Panc1 (cell line): ENCODE results near the gene SLC35F4. TPM values are rescaled to one million over a fixed set of nuclear protein-coding genes. Genes with fewer than 3 reads are reported as not detected.

Source experiments
- ATAC-seq: fragments of 200-7000 bp; cut with Tn5 transposase; 2 replicates; pipeline ENCODE4 v1.9.1; 2020; ENCODE audit warnings: mild to moderate bottlenecking, moderate library complexity
- BruUV-seq: library from RNA; stranded (reverse); fragments of 400-500 nt; replicated peaks from 2 replicates; lab custom pipeline; 2021; lab: Mats Ljungman, UMichigan
- CTCF ChIA-PET: fragments of 300-600 bp; sonication (Branson Sonifier 250); formaldehyde crosslinking; loops from one replicate; lab custom pipeline; 2022; ENCODE audit warnings: antibody characterized with exemption; lab: Charles Lee
- POLR2A ChIA-PET: fragments of 300-600 bp; sonication (Branson Sonifier 250); formaldehyde crosslinking; loops from one replicate; lab custom pipeline; 2022; ENCODE audit warnings: antibody characterized with exemption; lab: Charles Lee
- DNase-seq: peaks from one replicate; pipeline ENCODE4 v3.0.0-alpha.2; 2010; ENCODE audit warnings: low read depth, low spot score
- H3K27ac ChIP-seq: 2 replicates; pipeline ENCODE4 v1.5.1; 2011; ENCODE audit warnings: mild to moderate bottlenecking, low read length, inconsistent platforms
- H3K27me3 ChIP-seq: fragments of 200-500 bp; sonication (Bioruptor generic); 2 replicates; pipeline ENCODE4 v1.6.0; 2014; ENCODE audit warnings: low read length, inconsistent platforms; ENCODE audit not compliant: control insufficient read depth, insufficient read depth
- H3K36me3 ChIP-seq: fragments of 200-500 bp; sonication (Bioruptor generic); 2 replicates; pipeline ENCODE4 v1.5.1; 2014; ENCODE audit warnings: inconsistent platforms, mild to moderate bottlenecking, low read length, moderate library complexity; ENCODE audit not compliant: control insufficient read depth, insufficient read depth
- H3K4me1 ChIP-seq: 2 replicates; pipeline ENCODE4 v1.5.1; 2011; ENCODE audit warnings: inconsistent platforms, mild to moderate bottlenecking, low read length, moderate library complexity; ENCODE audit not compliant: control insufficient read depth, insufficient read depth
- H3K4me3 ChIP-seq, 2 experiments: 2 replicates each; pipeline ENCODE4 v1.5.1; 2011 to 2012; ENCODE audit warnings: low read depth in 2 of 2, low read length in 2 of 2, mild to moderate bottlenecking in 2 of 2, inconsistent platforms in 1 of 2, moderate library complexity in 1 of 2
- H3K9me3 ChIP-seq: fragments of 200-500 bp; sonication (Bioruptor generic); 2 replicates; pipeline ENCODE4 v1.5.1; 2014; ENCODE audit warnings: low read depth, mild to moderate bottlenecking, inconsistent platforms, low read length, moderate library complexity; ENCODE audit not compliant: control insufficient read depth, insufficient read depth
- CTCF ChIP-seq: fragments of 450-650 bp; IDR thresholded peaks from 2 replicates; pipeline ENCODE4 v1.5.1; 2017; ENCODE audit warnings: mild to moderate bottlenecking
- POLR2AphosphoS5 ChIP-seq: IDR thresholded peaks from 2 replicates; pipeline ENCODE4 v1.6.1; 2012; ENCODE audit warnings: mild to moderate bottlenecking, low read depth, low read length, moderate library complexity
- REST ChIP-seq, 2 experiments: IDR thresholded peaks; 2 replicates each; pipeline ENCODE4 v1.6.1; 2011 to 2012; ENCODE audit warnings: low read depth in 2 of 2, control low read depth in 1 of 2, low read length in 1 of 2, mild to moderate bottlenecking in 1 of 2, moderate library complexity in 1 of 2; ENCODE audit not compliant: insufficient read depth in 1 of 2
- SIN3A ChIP-seq: IDR thresholded peaks from 2 replicates; pipeline ENCODE4 v1.6.1; 2012; ENCODE audit warnings: low read depth, mild to moderate bottlenecking, low read length, moderate library complexity, borderline replicate concordance; ENCODE audit not compliant: insufficient read depth
- TCF7L2 ChIP-seq: IDR thresholded peaks from 2 replicates; pipeline ENCODE4 v1.6.1; 2011; ENCODE audit warnings: mild to moderate bottlenecking, low read depth, low read length, inconsistent platforms
- in situ Hi-C: cut with HindIII; loops from 2 replicates; pipeline ENCODE4 v1.10.0; 2016; ENCODE audit warnings: low sequenced_read_pairs, low pct_unique_long_range_greater_than_20kb
- intact Hi-C: fragments of 100-400 bp; cut with micrococcal nuclease; formaldehyde crosslinking; loops from one replicate; pipeline ENCODE4 v1.10.0; 2022; ENCODE audit not compliant: unreplicated experiment
- total RNA-seq: library from RNA; stranded (reverse); gene quantifications from one replicate; pipeline ENCODE4 v1.2.1, GENCODE V29; 2021; ENCODE audit not compliant: unreplicated experiment

Gene SLC35F4
- total RNA-seq, 1 experiment from 2014 or later = not detected

- ChIA-PET CTCF (no interaction called here), POLR2A (no interaction called here)
- H3K4me3 ChIP-seq = no peak overlapping the region
- in situ Hi-C loops (no loop called here), intact Hi-C loops (no loop called here)
- H3K4me1 ChIP-seq = no peaks in the 10 kb centered on the region
- no peak for ATAC-seq
- H3K9me3 ChIP-seq = no peaks in the 10 kb centered on the region
- BruUV-seq = no TSS peak
- H3K27ac ChIP-seq = no peak overlapping the region
- no peaks in the 10 kb centered on the region for H3K27me3 ChIP-seq
- TF ChIP-seq SIN3A = no peak
- TF ChIP-seq TCF7L2 = no peak
- no peak for TF ChIP-seq CTCF
- no peak for TF ChIP-seq POLR2AphosphoS5
- TF ChIP-seq REST (IDR thresholded peaks at IDR 0.05; ENCODE audit: insufficient read depth in 1 of 2, low read depth in 2 of 2, low read length in 1 of 2) = no peak
- no peaks in the 10 kb centered on the region for H3K36me3 ChIP-seq
- no peak for DNase-seq
Measured at GRCh38 chr14:57769863-57770523, 95.9 kb downstream of the SLC35F4 start.

- Histone ChIP-seq H3K4me1 (no peaks in the 10 kb centered on the region), H3K27me3 (no peaks in the 10 kb centered on the region), H3K4me3 (no peak overlapping the region), H3K36me3 (no peaks in the 10 kb centered on the region), H3K9me3 (no peaks in the 10 kb centered on the region), H3K27ac (no peak overlapping the region)
- ChIA-PET POLR2A (no interaction called here), CTCF (no interaction called here)
- no peak for ATAC-seq
- BruUV-seq = no TSS peak
- TF ChIP-seq TCF7L2 = no peak
- TF ChIP-seq POLR2AphosphoS5 = no peak
- TF ChIP-seq REST (IDR thresholded peaks at IDR 0.05; ENCODE audit: insufficient read depth in 1 of 2, low read depth in 2 of 2, low read length in 1 of 2) = no peak
- no peak for TF ChIP-seq SIN3A
- no peak for TF ChIP-seq CTCF
- DNase-seq = no peak
- in situ Hi-C loops (no loop called here), intact Hi-C loops (no loop called here)
Measured at GRCh38 chr14:57761800-57762199, 104.1 kb downstream of the SLC35F4 start.
